HG03039 (cell line): ENCODE results near the gene PTGER1.
"Not testable (repeated sequence)": the region's sequence is repeated elsewhere in the genome, so short reads cannot be mapped to it uniquely, and the experiment has no call there.

Experiments
- ATAC-seq: cut with Tn5 transposase; IDR thresholded peaks from one replicate; pipeline ENCODE4 v1.9.1; 2021; ENCODE audit warnings: mild to moderate bottlenecking, moderate library complexity; ENCODE audit not compliant: unreplicated experiment

PTGER1 gene, protein sequence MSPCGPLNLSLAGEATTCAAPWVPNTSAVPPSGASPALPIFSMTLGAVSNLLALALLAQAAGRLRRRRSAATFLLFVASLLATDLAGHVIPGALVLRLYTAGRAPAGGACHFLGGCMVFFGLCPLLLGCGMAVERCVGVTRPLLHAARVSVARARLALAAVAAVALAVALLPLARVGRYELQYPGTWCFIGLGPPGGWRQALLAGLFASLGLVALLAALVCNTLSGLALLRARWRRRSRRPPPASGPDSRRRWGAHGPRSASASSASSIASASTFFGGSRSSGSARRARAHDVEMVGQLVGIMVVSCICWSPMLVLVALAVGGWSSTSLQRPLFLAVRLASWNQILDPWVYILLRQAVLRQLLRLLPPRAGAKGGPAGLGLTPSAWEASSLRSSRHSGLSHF

DNA sequence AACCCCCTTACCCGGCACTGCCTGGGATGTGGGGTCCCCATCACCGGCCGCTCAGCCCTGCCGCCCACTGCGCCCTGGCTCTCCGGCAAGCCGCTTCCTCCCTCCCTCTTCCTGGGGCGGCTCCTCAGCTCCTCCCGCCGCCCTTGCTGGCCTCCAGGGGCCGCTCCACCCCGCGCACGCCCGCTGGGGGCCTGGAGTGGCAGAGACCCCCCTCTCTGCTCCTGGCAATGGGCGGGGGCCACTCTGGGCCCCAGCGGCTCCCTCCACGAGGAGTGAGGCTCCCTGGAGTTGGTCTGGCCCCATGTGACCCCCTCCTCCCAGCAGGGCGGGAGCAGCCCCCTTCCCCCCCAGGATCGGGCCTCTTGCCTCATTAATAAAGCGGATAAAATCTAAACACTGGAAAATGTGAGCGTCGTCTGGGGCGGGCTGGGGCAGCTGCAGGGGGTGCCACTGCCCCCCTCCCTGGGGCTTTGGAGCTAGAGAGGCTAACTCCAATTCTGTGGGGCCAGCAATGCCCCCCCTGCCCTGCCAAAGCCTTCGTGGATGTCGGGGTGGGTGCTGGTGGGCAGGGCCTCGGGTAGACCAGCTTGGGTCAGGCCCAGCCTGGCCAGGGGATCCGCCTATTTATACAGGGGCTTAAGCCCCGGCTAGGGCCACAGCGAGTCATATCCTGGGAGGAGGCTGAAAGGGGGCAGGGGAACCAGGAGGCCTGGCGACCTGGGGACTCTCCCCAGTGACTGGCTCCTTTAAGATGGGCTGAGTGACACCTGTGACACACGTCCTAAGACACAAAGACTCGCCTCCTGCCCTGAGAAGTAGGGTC is at the start of gene PTGER1:
Gene PTGER1, minus strand, starts transcription at position 104 of the 823 bp plus-strand sequence. CDS start 1,034 bp downstream, outside the sequence.
- no peak for ATAC-seq

DNA sequence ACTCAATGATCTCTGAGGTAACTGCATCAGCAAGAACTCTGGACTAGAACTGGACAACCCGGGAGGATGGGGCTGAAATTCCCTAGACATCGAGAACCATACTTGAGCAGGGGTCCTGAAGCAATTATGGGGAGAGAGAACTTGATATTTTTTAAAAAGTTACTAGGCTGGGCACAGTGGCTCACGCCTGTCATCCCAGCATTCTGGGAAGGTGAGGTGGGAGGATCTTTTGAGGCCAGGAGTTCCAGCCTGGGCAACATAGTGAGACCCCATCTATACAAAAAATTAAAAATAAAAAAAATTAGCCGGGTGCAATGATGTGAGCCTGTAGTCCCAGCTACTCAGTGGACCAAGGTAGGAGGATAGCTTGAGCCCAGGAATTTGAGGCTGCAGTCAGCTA is 45.4 kb upstream of the PTGER1 start:
- no peak for ATAC-seq

DNA sequence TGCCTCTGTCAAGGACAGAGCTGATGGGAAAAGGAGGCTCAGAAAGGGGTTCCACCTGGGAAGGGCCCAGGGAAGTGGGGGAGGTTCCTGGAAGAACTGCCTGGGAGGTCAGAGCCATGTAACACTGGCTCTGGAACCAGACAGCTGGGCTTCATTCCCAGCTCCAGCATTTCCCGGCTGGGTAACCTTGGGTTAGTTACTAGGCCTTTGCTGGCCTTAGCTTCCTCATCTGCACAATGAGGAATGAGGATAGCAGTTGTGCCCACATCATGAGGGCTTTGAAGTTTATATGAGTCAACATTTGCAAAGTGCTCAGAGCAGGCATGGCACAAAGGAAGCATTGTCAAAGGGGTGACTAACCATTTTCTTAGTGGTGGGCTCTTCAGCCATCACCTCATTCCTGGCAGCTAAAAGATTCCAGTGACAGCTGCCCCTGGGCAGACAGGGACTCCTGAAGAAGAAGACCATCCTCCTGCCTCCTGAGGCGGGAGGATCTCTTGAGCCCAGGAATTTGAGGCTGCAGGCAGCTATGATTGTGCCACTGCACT is 44.8 kb upstream of the PTGER1 start:
- no peak for ATAC-seq

DNA sequence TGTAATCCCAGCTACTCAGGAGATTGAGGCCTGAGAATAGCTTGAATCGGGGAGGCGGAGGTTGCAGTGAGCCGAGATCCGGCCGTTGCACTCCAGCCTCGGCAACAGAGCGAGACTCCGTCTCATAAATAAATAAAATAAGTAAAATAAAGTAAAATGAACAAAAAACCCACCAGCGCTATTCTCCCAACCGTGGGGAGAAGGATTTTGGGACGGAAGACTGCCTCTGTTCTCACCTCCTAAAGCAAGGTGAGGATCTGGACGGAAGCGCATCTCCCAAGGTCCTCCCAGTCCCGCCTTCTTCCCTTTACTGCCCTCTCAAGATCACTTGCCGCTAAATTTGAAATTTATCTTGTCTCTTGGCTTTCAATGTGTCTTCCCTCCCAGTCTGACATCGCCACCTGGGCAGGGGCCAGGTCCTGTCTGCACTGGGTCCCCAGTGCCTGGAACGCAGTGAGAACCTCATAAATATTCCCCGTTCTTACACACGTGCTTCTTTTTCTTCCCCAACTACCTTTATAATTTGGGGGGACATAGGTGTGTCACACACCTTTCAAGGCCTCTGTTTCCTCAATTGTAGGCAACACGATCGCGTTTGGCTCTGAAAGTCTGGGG is 44.2 kb upstream of the PTGER1 start:
- no peak for ATAC-seq

DNA sequence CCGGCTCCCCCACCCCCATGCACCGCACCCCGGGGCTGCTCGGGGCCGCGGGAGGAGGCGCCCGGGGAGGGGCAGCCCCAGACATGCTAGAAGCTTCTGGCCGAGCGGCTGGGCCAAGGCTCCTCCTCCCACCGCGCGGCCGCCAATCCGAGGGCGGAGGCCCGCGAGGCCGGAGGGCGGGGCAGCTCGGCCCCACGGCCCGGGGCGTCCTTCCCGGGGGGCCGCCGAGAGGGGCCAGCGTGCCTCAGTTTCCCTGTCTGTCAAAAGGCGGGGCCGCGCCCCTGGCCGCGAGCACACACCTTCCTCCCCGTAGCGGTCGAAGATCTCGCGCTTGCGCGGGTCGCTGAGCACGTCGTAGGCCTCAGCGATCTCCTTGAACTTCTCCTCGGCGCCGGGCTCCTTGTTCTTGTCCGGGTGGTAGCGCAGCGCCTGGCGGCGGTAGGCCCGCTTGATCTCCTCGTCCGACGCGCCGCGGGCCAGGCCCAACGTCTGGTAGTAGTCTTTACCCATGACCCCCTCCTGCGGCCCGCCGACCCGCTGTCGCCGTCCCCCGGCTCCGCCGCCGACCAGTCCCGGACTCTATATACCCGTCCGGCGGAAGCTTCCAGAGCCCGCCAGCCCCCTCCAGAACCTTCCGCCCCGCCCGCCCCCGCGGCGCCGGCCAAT is 42.8 kb upstream of the PTGER1 start, which contains the start of gene DNAJB1:
Gene DNAJB1, minus strand, starts transcription at position 558 of the 666 bp plus-strand sequence. Its CDS starts 48 bp downstream, at position 510.
- ATAC-seq: peak; percentile 52

DNA sequence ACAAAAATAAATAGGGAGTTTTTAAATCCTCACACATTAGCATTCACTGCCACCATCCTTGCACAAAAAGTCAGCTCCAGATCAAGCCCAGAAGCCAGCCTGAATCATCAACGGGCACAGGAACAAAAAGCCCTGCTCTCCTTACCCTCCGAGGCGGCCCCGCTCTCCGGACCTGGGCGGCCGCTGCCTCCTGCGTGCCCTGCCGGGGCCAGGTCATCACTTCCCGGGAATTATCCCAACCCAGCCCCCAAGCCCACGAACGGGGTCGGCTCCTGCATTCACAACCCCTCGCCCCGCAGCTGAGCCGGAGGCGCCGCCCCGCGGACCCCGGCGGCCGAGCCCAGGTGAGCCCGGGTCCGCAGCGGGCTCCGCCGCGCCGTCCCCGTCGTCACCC is 42.3 kb upstream of the PTGER1 start:
- no peak for ATAC-seq

DNA sequence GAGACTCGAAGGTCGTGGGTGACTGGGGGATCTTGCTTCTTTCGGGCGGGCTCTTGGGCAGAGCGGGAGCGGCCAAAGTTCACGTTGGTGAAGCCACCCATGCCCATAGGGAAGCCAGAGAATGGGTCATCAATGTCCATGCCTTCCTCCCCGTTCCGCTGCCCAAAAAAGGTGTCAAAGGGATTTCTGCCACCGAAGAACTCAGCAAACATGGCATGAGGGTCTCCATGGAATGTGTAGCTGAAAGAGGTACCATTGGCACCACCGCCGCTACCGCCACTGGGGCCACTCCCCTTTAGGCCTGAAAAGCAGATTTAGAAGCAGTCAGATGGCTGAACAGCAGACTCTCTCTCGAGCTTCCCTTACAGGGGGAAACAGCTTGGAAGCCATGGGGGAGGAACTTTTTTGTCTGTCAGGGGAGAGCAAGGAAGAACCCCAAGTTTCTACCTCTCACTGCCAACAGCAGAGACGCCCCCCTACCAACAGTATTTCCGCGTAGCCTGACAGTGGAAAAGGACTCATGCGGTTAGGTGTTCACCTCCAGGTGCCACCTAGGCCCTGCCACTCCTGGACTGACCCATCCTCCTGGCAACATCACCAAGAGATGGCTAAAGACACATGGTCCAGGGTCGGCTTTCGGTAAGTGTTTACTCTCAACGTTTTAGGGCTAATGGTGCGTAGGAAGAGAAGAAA is 41.7 kb upstream of the PTGER1 start:
- no peak for ATAC-seq

DNA sequence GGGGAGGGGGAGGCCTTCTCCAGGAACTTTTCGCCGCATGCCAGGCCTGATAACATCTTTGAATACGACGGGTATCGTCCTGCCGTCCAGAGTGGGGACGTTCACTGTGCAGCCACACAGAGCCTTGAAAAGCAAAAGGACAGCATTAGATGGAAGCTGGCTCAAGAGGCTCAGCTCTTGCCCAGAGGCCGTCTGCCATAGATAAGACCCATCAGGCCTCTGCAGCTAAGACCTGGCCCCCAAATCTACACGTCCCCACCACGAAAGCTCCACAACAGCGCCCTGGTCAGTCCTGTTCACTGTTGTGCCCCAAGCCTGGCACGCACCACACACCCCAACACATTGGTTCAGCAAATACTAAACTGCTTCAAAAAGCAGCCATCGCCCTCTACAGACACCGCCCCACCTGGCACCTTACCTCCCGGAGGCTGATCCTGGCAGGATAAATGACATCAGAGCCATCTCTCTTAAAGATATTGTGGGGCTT is 40.9 kb upstream of the PTGER1 start:
- no peak for ATAC-seq

DNA sequence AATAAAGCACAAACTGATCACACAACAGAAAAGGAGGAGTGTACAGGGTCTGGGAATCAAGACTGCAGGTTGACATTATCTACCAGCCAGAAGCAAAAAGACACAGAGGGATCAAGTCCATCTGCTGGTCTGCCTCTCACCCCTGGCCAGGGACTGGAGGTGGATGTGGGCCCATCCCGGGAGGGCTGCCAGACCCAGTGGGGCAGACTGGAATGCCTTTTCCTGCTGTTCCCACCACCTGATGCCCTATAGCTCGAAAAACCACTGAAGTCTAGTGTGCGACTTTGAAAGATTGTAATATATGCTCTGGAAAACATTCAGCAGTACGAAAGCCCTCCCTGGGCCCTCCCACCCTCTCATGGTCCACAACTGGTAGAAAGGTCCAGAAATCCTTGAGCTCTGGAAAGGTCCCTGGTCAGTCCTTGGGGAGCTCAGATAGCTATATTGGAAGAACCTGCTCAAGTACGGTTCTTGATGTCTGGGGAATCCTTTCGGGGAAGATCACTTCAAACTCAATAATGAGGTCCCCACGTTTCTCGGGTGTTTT is 40.4 kb upstream of the PTGER1 start:
- no peak for ATAC-seq

DNA sequence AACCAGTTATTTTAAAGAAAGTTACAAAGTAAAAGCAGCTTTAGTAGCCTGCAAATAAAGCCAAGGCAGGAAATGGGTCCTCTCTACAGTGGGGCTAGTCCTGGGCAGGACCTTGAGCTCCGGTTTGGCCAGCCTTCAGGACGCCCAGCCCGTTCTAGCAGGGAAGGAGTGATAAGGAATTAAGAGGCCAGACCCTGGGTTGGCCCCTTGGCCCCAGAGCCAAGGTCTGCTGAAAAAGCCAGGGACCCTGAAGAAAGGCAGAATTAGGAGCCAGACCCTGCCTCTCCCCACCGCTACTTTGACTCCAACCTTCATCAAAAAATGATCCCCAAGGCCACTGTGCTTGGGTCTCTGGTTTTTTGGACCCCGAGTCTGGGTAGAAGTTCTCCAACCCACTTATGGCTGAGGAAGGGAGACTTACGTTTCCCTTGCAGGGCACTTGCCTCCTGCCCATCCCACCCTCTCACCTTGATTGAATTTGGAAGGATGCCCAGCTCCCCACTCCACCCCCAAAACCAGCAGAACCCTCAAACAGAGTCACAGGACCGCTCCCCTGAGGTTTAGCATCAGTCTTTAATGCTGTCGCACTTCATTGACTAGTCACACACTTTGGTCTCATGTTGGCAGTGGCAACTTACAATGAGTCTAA is 39.2 kb upstream of the PTGER1 start:
- ATAC-seq: no peak

DNA sequence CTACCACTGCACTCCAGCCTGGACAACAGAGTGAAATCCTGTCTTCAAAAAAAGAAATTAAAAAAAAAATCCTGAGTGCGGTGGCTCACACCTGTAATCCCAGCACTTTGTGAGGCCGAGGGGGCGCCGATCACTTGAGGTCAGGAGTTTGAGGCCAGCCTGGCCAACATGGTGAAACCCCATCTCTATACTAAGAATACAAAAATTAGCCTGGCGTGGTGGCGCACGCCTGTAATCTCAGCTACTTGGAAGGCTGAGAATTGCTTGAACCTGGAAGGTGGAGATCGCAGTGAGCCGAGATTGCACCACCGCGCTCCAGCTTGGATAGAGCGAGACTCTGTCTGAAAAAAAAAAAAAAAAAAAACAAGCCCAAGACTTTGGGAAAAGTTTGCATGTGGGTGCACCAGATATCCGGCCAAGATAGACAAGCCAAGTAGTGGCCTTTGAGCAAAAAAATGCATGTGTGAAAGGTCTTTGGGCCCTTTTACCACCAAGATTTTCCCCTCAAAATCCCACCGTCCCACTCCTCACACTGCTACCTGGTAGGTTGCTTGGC is 37.3 kb upstream of the PTGER1 start:
- no peak for ATAC-seq

DNA sequence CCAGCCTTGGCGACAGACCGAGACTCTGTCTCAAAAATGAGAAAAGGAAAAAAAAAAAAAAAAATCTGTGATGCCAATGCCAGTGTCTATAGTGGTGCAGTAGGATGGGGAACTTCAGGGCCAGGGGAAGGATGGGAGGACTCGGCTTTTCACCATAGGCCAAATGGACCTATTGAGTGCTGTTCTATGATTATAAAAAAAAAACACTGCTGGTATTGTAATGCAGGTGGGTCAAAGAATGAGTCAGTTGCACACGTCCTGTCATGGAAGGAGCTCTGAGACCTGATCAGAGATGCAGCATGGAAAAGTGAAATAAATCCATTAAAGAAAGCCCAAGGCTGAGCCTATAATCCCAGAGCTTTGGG is 36.1 kb upstream of the PTGER1 start:
- no peak for ATAC-seq

DNA sequence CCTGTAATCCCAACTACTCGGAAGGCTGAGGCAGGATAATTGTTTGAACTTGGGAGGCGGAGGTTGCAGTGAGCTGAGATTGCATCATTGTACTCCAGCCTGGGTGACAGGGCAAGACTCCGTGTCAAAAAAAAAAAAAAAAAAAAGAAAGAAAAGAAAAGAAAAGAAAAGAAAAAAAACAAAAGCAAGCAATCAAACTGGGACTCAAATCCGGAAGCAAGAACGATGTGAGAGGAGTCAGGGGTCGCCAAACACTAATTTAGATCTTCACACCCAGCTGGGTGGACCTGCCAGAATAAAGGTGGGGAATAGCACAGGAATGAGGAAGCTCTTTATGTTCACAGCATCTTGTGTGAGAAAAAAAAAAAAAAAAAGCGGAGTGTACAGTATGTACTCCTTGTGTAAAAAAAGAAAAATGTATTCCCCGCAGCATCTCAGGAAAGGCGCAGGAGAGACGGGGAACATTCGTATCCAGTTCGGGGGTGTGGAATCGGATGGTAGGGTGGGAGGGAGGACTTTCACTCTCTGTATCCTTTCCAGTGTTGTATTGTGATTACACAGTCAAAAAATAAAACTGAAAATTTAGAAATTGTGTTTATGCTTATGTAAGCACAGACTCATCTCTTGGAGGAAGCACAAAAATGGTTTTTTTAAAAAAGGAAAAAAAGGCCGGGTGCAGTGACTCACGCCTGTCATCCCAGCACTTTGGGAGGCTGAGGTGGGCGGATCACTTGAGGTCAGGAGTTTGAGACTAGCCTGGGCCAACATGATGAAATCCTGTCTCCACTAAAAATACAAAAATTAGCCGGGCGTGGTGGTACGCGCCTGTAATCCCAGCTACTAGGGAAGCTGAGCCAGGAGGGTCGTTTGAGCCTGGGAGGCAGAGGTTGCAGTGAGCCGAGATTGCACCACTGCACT is 35.4 kb upstream of the PTGER1 start:
- ATAC-seq: no peak

DNA sequence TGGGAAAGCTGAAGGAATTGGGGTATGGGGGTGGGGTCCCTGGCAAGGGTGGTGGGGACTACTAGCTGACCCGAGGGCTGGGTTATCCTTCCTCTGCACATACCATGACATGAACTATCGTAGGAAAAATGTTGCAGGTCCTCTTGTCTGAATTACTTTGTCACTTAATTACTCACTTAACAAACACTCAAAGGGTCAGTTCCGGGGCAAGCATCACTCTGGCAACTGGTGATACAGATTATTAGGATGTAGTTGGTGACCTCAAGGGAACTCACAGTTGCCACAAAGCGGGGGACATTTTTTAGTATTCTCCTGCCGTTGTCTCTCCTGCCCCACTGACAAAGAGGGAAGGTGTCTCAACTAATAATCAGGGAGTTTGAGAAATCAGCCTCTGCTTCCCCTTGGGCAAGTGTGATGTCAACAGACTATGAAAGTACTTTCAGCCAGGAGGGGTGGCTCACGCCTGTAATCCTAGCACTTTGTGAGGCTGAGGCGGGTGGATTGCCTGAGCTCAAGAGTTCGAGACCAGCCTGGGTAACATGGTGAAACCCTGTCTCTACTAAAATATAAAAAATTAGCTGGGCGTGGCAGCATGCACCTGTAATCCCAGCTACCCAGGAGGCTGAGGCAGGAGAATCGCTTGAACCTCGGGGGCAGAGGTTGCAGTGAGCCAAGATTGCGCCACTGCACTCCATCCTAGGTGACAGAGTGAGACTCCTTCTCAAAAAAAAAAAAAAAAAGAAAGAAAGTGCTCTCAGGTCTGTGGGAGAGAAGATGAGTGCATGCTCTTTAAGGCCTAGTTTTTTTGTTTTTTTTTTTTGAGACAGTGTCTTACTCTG is 32.8 kb upstream of the PTGER1 start:
- no peak for ATAC-seq

DNA sequence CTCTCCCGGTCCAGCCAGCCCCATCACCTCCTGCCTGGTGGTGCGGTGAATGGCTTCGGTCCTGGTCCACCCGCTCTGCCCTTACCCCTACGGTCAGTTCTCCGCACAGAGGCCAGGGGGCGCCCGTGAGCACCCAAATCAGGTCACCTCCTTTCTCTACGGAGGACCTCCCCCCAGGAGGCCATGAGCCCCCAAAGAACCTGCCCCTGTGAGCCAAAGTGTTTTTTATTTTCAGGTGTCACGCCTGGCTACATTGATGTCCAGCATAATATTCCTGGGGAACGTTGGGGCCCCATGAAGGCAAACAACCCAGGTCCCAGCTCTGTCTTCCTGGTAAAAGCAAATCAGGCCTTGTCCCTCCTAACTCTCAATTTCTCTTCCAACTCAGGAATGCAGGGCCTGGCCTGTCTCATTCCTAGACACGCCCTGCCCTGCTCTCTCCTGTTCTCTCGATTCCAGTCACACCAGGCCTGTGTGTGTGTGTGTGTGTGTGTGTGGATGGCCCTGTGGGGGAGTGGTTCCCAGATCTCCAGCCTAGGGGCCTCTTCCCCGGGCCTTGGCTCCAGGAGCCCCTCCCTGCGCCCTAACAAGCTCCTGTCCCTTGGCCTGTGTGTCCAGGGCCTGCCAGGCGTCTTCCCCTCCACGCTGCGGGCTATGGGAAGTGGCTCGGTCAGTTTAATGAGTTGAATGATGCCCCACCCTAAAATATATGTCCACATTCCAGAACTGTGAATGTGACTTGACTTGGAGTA is 30.5 kb upstream of the PTGER1 start:
- ATAC-seq: no peak

DNA sequence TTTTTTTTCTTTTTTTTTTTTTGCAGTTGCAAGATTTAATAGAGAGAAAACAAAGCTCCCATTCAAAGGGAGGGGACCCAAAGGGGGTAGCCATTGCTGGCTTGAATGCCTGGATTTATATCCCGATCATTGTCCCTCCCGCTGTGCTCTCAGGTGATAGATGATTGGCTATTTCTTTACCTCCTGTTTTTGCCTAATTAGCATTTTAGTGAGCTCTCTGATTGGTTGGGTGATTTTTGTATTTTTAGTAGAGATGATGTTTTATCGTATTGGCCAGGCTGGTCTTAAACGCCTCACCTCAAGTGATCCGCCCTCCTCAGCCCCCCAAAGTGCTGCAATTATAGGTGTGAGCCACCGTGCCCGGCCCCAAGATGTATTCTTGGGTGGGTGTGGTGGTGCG is 29.4 kb upstream of the PTGER1 start:
- ATAC-seq: not testable (repeated sequence)
